ENCODE measurements around the gene MYBPC1.

- TF ChIP-seq CTCF (IDR thresholded peaks at IDR 0.05; ENCODE audit: low read depth, low read length) (no peak), MYC (IDR thresholded peaks at IDR 0.05; ENCODE audit: low read depth, low read length) (no peak)
These were observed 103.4 kb downstream of the MYBPC1 start for GRCh38 chr12:101697930-101698799.
